ENCODE results near the gene SMG5.

GRCh38 chr1:156319664-156320063, 37.0 kb upstream of the SMG5 start:
- no peak for TF ChIP-seq REST (IDR thresholded peaks at IDR 0.05; ENCODE audit: low read depth)
- no peak for TF ChIP-seq FOXM1 (IDR thresholded peaks at IDR 0.05; ENCODE audit: borderline replicate concordance, low read depth)
- no peak for TF ChIP-seq TCF12 (IDR thresholded peaks at IDR 0.05; ENCODE audit: low read depth)

Measured in Ishikawa (cell line).